Spinal cord (tissue), 9 donors: ENCODE measurements around the gene OR5T2. TPM values are rescaled to one million over a fixed set of nuclear protein-coding genes. Genes with fewer than 3 reads are reported as not detected.

Experiments
- DNase-seq, 6 donors: peaks; one replicate each; pipeline versions ENCODE4 v3.0.0 to v3.0.0-alpha.2; 2013 to 2015; ENCODE audit warnings: low spot score in 6 of 6, low read depth in 4 of 6
- H3K27ac ChIP-seq: one replicate; pipeline ENCODE4 v1.5.1; 2013; ENCODE audit warnings: low read depth, low read length, control low read depth
- H3K27me3 ChIP-seq: one replicate; pipeline ENCODE4 v1.6.1; 2013; ENCODE audit warnings: low read length; ENCODE audit not compliant: control insufficient read depth, insufficient read depth
- H3K36me3 ChIP-seq: one replicate; pipeline ENCODE4 v1.6.1; 2013; ENCODE audit warnings: low read length; ENCODE audit not compliant: control insufficient read depth, insufficient read depth
- H3K4me1 ChIP-seq: one replicate; pipeline ENCODE4 v1.6.1; 2013; ENCODE audit warnings: low read length; ENCODE audit not compliant: control insufficient read depth, insufficient read depth
- H3K4me3 ChIP-seq: one replicate; pipeline ENCODE4 v1.5.1; 2013; ENCODE audit warnings: low read depth, low read length, control low read depth
- H3K9me3 ChIP-seq: one replicate; pipeline ENCODE4 v1.6.1; 2013; ENCODE audit warnings: low read length; ENCODE audit not compliant: control insufficient read depth, insufficient read depth
- polyA plus RNA-seq, 2 donors: library from polyadenylated mRNA; unstranded; fragments of 120-200 nt; gene quantifications; one replicate each; pipeline ENCODE4 v1.2.1, GENCODE V29; 2013; ENCODE audit not compliant: insufficient read length in 2 of 2
- total RNA-seq, 2 donors: library from RNA; depleted of rRNA in 1 of 2; stranded (reverse); fragments of 120-200 nt in 1 of 2; fragments of >200 nt in 1 of 2; gene quantifications; one replicate each; pipeline versions ENCODE4 v1.2.3 to v1.2.4, GENCODE V29; 2013 to 2014

OR5T2 gene
- total and polyA plus RNA-seq, 4 donors = not detected

- DNase-seq = no peak
- Histone ChIP-seq H3K9me3 (peaks cover 4% of the 10 kb centered on the region), H3K27ac (no peak overlapping the region), H3K4me1 (no peaks in the 10 kb centered on the region), H3K4me3 (no peak overlapping the region), H3K36me3 (no peaks in the 10 kb centered on the region), H3K27me3 (no peaks in the 10 kb centered on the region)
These were observed 50.6 kb downstream of the OR5T2 start for GRCh38 chr11:56183459-56183858.

Other genes with a start within 250 kb of the OR5T2 start
- not detected for gene OR5F1, start 239.6 kb downstream of the OR5T2 start, total RNA-seq
- not detected for gene OR5F1, start 239.6 kb downstream of the OR5T2 start, polyA plus RNA-seq
- gene OR5AS1, start 206.6 kb downstream of the OR5T2 start, total RNA-seq = not detected
- gene OR5AS1, start 206.6 kb downstream of the OR5T2 start, polyA plus RNA-seq = under 1 TPM; 0.05 TPM
- gene OR8I2, start 140.9 kb downstream of the OR5T2 start, total RNA-seq = not detected
- not detected for gene OR8I2, start 140.9 kb downstream of the OR5T2 start, polyA plus RNA-seq
- not detected for gene OR8H2, start 130.6 kb downstream of the OR5T2 start, total RNA-seq
- gene OR8H2, start 130.6 kb downstream of the OR5T2 start, polyA plus RNA-seq = not detected
- gene OR8H3, start 111.9 kb downstream of the OR5T2 start, total RNA-seq = not detected
- not detected for gene OR8H3, start 111.9 kb downstream of the OR5T2 start, polyA plus RNA-seq
- not detected for gene OR8J3, start 94.1 kb downstream of the OR5T2 start, total RNA-seq
- not detected for gene OR8J3, start 94.1 kb downstream of the OR5T2 start, polyA plus RNA-seq
- gene OR8K5, start 73.9 kb downstream of the OR5T2 start, total RNA-seq = not detected
- not detected for gene OR8K5, start 73.9 kb downstream of the OR5T2 start, polyA plus RNA-seq
- not detected for gene OR5J2, start 57.6 kb downstream of the OR5T2 start, total RNA-seq
- not detected for gene OR5J2, start 57.6 kb downstream of the OR5T2 start, polyA plus RNA-seq
- not detected for gene OR5T3, start 18.0 kb upstream of the OR5T2 start, total RNA-seq
- gene OR5T3, start 18.0 kb upstream of the OR5T2 start, polyA plus RNA-seq = not detected
- not detected for gene OR5T1, start 39.9 kb upstream of the OR5T2 start, total RNA-seq
- not detected for gene OR5T1, start 39.9 kb upstream of the OR5T2 start, polyA plus RNA-seq
- not detected for gene OR8H1, start 58.0 kb upstream of the OR5T2 start, total RNA-seq
- gene OR8H1, start 58.0 kb upstream of the OR5T2 start, polyA plus RNA-seq = not detected
- gene OR8K3, start 80.9 kb upstream of the OR5T2 start, total RNA-seq = not detected
- not detected for gene OR8K3, start 80.9 kb upstream of the OR5T2 start, polyA plus RNA-seq
- gene OR8K1, start 111.8 kb upstream of the OR5T2 start, total RNA-seq = not detected
- not detected for gene OR8K1, start 111.8 kb upstream of the OR5T2 start, polyA plus RNA-seq
- not detected for gene OR8J1, start 120.0 kb upstream of the OR5T2 start, total RNA-seq
- not detected for gene OR8J1, start 120.0 kb upstream of the OR5T2 start, polyA plus RNA-seq
- not detected for gene OR8U1, start 141.4 kb upstream of the OR5T2 start, total RNA-seq
- gene OR8U1, start 141.4 kb upstream of the OR5T2 start, polyA plus RNA-seq = not detected
- not detected for gene OR5AL1, start 178.4 kb upstream of the OR5T2 start, total RNA-seq
- gene OR5AL1, start 178.4 kb upstream of the OR5T2 start, polyA plus RNA-seq = not detected
- gene OR5M3, start 239.1 kb upstream of the OR5T2 start, total RNA-seq = not detected
- gene OR5M3, start 239.1 kb upstream of the OR5T2 start, polyA plus RNA-seq = not detected